HG03521 (cell line): ENCODE measurements around the gene TBC1D24.
"Not testable (repeated sequence)": the region's sequence is repeated elsewhere in the genome, so short reads cannot be mapped to it uniquely, and the experiment has no call there.

Experiments used
- ATAC-seq: cut with Tn5 transposase; IDR thresholded peaks from one replicate; pipeline ENCODE4 v1.9.1; 2021; ENCODE audit warnings: mild to moderate bottlenecking, moderate library complexity; ENCODE audit not compliant: unreplicated experiment

TBC1D24 gene

DNA sequence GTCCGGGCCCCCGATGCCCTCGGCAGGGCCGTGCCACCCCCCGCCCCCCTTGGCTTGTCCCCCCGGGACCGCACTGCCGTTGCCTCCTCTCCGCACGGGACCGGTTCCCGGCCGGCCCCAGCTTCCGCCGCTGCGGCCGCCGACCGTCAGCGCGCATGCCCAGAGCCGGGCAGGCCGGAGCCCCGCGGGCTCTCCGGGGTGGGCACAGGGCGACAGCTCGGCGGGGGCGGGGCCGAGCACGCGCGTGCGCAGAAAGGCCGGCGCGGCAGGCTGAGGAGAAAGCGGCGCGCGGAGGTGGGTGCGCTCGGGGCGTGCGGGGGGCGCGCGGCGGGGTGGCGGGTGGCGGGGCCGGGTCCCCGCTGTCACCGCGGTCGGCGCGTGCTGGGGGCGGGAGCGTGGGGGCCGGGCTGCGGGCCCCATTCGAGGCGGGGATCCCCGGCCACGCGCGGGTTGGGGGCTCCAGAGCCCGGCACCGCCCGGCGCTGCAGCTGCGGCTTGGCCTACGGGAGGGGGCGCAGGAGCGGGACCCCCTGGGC lies at the start of gene TBC1D24:
TBC1D24 (plus strand) TSS at position 251 of the 536 bp plus-strand sequence. CDS start 21,022 bp downstream, outside the sequence.
- peak; percentile 42 for ATAC-seq

DNA sequence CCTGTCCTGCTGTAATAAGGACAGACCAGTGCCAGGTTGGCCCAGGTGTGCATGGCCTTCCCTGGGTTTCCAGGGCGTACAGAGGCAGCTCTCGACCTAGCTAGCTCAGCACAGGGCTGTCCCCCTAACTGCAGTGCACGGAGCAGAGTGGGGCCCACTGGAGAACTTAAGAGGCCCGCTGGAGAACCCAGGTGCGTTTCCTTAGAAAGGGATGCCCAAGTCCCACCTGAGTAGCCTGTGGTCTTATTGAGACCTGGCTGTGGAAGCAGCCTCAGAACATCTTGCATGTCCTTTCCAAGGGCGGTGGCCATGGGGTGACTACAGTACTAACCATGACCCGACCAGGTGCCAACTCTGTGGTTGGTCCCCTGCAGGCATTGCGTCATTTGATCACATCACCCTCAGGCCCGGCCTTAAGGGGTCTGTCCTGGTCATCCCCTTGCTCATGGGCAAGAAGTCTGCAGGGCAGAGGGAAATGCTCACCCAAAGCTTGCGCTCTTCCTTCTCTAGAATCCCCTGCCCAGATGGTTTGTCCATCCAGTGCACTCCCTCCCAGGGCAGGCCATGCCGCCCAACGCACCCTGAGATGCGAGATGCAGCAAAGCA lies 49.0 kb upstream of the TBC1D24 start:
- ATAC-seq = no peak

DNA sequence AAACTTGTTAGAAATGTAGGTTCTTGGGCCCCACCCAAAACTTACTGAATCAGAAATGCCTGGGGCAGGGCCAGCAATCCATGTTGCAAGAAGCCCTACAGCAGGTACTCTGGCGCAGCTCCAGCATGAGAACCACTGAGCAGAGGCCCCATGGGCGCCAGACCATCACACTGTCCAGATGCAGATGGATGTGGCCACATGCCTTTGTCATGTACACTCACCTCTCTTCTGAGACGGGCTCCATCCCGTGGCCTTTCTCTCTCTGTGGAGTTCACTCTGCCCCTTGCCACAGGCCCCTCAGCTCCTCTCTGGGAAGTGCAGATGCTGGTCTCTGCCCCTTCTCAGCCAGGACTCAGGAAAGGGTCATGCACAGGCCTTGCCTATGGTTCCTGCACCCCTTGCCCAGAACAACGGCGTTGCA lies 48.0 kb upstream of the TBC1D24 start:
- no peak for ATAC-seq

DNA sequence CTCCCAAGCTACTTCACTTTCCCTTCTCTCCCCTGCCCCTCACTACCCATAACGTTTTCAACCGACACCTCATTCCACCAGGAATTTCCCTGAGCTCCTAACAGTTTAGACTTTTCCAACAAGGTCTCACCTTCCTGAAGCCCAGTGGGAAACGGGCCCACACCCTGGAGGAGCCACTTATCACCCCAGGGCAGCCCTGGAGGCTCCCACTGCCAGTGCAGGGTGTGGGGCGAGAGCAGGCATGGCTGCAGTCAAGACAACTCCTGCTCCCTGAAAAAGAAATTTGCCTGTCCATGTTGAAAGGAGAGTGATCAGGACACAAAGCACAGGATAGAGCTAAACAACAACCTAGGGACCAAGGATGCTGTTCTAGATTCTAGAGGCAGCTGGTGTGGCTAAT lies 47.4 kb upstream of the TBC1D24 start:
- no peak for ATAC-seq

DNA sequence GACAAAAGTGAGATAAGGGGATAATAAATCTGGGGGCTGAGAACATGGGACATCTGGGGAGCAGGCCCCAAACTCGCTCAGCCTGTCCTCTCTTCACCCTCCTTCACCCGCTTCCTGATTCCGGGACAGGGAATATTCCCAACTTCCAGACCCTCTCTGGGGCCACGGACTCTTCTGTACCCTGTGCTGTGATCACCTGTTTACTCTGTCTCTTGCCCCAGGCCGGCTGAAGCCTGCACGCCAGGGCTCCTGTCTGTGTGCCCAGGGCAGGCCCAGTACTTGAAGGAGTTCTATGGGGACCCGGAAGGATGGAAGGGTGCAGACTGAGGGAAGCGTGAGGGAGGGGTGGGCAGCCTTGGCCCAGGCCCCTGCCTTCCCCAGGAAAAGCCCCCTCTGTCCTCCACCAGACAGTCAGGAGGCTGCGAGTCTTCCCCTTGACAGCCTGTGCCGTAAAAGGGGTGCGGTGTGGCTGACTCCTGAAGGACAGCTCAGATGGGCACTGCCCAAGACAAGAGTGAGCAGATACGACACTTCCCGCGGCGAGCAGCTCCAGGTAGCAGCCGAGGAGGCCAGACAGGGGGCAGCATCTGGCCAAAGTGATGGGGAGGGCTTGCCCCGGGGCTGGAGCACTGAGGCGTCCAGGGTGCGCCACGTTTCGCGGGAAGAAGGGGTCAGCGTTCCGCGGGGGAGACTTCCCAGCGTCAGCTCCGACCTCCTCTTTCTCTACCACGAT lies 46.7 kb upstream of the TBC1D24 start:
- ATAC-seq = peak; percentile 5

DNA sequence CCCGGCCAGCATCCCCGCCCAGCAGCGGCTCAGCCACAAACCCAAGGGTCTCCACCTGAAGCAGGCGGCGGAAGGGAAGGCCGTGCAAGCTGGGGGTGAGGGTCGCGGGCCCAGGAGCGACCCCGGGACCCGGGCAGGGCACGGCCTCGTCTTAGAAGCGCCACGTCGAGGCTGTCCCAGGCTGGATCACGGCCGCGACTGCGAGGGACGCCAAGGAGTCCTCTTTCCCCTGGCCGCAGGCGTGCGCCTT lies 46.2 kb upstream of the TBC1D24 start:
- no peak for ATAC-seq

DNA sequence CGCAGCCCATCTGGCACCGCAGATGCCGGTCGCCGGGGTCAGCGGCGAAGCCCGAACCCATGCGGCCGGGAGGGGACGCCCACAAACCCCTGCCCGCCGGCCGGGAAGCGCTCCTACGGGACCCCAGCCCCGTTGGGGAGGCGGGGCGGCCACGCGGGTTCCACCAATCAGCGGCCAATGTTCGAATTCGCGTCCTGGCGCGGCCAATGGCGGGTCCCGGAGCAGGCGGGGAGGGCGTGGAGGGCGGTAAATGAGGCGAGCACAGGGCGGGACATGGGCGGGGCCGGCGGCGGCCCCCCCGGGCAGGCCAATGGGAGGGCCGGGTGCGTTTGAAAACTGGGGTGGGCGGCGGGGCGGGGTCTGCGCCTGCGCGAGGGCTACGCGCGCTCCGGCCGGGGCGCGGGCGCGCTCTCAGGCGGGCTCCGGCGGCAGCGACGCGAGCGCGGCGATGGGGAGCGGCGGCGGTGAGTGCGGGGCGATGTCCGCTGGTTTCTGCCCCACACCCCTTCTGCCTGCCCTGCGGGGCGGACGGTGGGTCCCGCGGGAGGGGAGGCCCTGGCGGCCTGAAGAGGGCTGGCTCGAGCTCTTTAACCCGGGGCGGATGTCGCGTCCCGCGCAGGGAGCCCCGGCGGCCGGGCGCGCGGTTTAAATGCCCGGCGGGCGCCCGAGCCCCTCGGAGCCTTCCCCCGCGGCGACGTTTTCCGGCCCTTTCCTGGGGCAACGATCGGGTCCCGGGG lies 45.7 kb upstream of the TBC1D24 start, which contains the start of gene CCNF:
CCNF (plus strand) TSS at position 414 of the 737 bp plus-strand sequence; CDS start at position 449, 35 bp downstream.
- ATAC-seq = peak; percentile 82

DNA sequence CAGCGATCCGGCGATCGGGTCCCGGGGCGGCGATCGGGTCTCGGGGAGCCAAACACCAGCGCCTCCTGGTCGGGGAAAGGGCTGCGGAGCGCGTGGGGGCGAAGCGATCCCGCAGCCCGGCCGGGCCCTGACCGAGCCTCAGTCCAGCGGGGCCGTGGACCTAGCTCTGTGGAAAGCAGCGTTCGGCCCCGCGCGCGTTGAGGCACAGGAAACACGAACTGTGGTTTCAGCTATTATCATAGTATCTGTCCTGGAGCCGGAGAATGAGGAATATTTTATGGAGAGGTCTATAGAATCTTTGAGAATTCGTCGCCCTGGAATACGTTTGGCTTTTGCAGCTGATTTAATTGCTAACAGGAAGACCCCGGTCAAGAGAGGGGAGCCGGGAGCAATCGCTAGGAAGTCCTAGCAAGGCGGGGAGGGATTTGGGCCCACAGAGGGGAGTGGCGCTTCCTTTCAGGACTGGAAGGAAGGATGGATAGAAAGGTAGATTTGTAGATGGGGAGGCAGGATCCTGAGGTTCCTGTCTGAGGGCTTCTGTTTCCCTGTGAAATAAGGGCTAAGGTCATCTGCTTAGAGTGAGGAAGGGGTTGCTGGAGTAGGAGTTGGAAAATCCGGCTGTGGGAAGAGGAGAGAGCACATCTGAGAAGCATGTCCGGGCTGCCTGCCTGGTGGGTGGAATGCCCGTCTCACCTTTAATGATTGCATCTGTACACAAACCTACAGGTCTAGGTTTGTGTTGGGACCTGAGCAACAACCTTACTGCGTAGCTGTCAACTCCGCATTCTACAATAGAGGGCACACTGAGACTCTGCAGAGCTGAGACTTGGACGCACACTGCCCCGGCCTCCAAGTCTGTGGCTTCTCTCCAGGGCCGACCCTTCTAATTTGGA lies 44.9 kb upstream of the TBC1D24 start:
- peak; percentile 19 for ATAC-seq

DNA sequence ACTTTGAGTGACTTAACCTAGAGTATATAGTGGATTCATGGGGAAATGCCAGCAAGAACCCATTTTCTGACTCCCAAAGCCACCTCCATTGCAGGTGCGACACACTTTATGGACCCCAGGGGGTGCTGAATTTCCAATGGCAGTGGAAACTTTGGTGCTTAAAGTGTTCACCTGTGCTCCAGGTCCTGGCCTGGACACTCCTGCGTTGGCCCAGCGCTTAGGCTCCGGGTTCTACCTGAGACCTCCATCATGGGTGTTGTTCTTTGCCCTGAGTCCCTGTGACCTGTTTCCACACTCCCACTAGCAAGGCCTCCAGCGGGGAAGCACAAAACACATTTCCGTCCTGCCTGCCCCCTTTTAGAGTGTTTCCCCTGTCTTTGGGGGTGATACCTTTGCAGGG lies 42.6 kb upstream of the TBC1D24 start:
- no peak for ATAC-seq

DNA sequence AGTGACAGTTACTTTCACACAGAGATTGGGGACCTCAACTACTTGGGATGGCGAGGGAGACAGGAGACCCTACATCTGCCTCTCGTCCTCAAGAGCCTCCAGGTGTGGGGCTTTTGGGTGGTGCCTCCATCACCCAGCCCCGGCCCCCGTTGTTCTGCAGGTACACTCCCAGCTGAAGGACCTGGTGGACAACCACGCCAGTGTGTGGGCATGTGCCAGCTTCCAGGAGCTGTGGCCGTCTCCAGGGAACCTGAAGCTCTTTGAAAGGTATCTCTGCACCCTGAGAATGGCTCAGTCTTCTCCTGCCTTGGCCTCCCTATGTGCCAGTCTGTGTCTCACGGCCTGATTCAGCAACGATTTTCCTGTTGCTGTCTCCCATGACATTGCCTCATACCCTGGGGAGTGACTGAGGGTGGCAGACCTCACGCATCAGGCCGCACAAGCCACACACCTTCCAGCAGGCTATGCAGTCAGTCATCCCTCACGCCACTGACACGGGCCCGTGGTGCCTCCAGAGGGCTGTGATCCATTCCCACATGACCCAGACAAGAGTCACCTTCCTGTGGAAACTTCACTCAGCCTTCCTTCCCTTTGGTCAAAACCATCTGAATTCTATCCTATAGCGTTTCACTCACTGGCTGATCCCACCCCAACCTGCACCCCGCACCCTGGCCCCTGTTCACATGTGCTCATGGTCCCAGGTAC lies 42.0 kb upstream of the TBC1D24 start:
- no peak for ATAC-seq

DNA sequence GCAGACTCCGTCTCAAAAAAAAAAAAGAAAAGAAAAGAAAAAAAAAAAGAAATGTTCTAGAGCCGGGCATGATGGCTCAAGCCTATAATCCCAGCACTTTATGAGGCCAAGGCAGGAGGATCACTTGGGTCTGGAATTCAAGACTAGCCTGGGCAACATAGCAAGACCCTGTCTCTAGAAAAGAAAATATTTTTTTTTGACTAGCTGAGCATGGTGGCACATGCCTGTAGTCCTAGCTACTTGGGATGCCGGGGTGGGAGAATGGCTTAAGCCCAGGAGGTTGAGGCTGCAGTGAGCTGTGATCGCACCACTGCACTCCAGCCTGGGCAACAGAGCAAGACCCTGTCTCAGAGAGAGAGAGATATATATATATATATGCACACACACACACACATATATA lies 39.7 kb upstream of the TBC1D24 start:
- ATAC-seq = not testable (repeated sequence)

DNA sequence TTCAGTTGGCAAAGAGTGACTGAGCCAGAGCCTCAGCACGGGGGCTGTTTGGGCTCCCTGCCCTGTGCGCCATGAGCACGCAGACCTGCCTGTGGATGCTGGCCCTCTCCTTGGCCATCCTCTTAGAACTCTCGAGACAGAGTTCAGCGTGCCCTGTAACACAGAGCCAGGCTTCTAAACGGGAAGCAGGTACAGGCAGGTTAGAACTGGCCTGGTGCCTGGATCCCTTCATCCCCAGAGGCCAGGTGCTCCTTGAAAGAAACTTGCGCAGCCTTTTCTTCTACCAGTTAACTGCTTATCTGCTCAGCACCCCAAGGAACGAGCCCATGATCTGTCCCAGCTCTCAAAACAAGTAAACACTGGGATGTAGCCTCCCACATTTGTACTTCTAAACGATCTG lies 38.8 kb upstream of the TBC1D24 start:
- ATAC-seq = no peak

DNA sequence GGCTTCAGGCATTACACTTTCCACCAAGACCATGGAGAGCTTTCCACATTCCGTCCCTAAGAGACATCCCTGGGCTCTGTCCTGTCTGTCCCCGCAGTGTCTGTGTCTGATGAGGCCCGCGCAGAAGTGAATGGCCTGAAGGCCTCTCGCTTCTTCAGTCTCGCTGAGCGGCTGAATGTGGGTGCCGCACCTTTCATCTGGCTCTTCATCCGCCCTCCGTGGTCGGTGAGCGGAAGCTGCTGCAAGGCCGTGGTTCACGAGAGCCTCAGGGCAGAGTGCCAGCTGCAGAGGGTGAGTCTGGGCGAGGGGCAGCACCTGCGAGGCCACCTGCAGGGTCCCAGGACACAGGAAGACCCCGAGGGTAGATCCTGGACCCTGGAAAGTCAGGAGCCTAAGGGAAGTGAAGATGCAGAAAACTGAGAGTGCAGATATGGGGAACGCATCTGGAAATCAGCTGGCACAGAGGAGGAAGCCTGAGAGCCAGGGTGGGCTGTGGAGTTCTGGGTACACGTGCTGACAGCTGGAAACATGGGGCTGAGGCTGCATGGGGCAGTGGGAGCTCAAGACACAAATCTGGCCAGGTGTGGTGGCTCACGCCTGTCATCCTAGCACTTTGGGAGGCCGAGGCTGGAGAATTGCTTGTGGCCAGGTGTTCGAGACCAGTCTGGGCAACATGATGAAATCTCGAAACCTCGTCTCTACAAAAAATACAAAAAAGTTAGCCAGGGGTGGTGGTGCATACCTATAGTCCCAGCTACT lies 37.7 kb upstream of the TBC1D24 start:
- ATAC-seq = no peak

DNA sequence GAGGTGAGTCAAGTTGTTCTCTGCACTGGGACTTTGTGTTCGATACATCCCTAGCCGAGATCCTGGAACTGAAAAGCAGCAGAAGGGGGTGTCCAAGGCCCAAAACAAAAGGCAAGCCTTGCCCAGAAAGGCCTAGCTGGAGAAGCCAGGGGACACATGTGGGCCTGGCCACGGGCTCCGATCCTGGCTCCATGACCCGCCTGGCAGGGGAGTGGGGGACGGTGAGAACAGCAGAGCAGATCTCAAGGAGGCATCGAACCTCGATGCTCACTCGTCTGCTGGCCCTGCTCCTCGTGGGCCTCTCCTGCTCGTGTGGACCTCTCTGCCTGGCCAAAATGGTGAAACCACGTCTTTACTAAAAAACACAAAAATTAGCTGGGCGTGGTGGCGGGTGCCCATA lies 36.8 kb upstream of the TBC1D24 start:
- no peak for ATAC-seq

DNA sequence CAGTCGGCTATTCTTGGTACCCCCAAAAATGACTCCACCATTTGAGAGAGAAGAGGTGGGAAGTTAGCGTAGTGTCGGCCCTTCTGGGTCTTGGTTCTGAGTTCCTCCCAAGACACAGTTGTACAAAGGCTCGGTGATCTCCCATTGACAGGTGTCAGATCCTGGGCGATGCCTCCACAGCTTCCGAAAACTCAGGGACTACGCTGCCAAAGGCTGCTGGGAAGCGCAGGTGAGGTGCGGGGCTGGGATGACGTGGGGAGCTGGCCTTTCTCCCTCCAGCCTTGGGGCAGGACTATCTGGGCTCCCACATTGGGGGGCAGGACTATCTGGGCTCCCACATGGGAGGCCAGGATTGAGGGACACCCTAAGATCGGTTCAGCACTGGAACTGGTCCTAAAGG lies 35.3 kb upstream of the TBC1D24 start:
- ATAC-seq = no peak

DNA sequence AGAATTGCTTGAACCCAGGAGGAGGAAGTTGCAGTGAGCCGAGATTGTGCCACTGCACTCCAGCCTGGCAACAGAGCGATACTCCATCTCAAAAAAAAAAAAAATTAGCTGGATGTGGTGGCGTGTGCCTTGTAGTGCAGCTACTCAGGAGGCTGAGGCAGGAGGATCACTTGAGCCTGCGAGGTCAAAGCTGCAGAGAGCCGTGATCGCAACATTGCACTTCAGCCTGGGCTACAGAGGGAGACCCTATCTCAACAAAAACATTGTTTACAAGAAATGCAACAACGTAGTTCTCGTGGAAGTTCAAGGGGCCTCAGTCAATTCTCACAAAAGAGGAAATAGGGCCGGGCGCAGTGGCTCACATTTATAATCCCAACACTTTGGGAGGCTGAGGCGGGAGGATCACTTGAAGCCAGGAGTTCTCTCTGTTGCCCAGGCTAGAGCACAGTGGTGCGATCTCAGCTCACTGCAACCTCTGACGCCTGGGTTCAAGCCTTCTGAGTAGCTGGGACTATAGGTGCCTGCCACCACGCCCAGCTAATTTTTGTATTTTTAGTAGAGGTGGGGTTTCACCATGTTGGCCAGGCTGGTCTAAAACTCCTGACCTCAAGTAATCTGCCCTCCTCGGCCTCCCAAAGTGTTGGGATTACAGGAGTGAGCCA lies 33.7 kb upstream of the TBC1D24 start:
- not testable (repeated sequence) for ATAC-seq

DNA sequence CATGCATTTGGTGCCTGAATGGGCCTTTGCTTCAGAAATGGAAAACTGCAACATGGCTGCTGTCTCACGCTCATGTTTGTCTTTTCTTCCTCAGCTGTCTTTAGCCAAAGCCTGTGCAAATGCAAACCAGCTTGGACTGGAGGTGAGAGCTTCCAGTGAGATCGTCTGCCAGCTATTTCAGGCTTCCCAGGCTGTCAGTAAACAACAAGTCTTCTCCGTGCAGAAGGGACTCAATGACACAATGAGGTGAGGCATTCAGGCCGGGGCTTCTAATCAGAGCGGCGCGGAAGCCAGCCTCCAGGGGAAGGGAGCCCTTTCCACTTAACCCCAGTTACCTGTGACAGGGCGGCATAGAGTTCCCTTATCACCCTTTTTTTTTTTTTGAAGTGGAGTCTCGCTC lies 31.4 kb upstream of the TBC1D24 start:
- ATAC-seq = no peak

DNA sequence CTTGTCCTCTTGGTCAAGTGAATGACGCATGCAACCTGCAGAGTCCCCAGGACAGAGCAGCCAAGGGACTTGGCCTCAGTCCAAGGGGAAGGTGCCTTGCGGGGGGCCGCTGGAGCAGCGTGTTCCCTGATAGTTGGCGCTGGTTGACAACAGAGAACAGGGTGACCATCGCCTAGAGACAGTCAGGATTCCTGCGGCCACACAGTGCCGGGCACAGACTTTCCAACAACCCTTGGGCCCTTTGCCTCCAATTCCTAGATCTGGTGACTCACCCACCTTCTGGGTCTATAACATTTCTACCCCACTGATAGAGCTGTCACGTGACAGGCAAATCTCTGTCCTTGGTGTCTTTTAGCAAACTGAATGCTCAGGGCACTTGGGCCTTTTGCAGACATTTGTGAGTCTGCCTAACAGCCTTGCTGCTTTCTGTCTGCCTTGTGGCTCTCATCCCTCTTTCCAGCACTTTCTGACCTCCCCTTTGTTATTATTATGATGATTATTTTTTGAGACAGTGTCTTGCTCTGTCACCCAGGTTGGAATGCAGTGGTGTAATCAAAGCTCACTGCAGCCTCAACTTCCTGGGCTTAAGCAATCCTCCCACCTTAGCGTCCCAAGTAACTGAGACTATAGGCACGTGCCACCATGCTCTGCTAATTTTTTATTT lies 26.9 kb upstream of the TBC1D24 start:
- no peak for ATAC-seq
